NCI-H524 (cell line): ENCODE measurements around the gene MAP3K13.

Experiments
- DNase-seq, 2 experiments: peaks; one replicate each; lab custom pipeline; 2025; lab: John Stamatoyannopoulos, UW

MAP3K13 gene, protein sequence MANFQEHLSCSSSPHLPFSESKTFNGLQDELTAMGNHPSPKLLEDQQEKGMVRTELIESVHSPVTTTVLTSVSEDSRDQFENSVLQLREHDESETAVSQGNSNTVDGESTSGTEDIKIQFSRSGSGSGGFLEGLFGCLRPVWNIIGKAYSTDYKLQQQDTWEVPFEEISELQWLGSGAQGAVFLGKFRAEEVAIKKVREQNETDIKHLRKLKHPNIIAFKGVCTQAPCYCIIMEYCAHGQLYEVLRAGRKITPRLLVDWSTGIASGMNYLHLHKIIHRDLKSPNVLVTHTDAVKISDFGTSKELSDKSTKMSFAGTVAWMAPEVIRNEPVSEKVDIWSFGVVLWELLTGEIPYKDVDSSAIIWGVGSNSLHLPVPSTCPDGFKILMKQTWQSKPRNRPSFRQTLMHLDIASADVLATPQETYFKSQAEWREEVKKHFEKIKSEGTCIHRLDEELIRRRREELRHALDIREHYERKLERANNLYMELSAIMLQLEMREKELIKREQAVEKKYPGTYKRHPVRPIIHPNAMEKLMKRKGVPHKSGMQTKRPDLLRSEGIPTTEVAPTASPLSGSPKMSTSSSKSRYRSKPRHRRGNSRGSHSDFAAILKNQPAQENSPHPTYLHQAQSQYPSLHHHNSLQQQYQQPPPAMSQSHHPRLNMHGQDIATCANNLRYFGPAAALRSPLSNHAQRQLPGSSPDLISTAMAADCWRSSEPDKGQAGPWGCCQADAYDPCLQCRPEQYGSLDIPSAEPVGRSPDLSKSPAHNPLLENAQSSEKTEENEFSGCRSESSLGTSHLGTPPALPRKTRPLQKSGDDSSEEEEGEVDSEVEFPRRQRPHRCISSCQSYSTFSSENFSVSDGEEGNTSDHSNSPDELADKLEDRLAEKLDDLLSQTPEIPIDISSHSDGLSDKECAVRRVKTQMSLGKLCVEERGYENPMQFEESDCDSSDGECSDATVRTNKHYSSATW

DNA sequence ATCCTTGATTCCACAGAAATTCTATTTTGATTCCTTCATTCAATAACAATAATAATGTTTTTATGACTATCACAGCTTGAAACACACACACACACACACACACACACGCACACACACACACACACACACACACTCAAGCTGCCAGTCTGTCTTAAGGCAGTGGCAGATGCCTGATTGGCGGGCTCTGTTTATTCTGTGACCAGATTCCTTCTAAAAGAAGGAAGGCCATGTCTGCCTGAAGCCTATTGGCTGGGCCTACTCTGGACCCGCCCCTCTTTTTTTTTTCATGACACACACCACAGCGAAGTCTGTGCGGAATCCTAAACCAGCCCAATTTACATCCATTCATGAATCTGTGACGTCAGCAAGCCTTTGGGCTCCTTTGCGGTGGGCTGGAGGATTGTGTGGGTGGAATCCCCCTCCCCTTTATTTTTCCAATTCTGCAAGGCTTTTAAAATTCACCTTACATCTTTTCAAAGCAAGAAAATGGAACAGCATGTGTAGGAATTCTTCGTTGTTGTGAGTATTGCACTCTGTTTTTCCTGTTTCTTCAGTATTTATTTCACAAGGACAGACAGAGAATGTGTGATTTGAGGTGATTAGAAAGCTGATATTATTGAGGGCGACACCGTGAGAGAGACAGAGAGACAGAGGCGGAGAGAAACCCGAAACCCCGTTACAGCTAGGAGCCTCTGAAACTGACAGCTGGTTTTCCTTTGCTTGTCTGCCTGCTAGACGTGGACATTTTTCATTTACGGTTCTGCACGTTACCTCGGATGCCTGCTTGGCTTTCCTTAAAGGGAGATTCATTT, at the start of gene MAP3K13:
TSS of gene MAP3K13 (plus strand) at position 287 of the 812 bp plus-strand sequence. CDS start 65,446 bp downstream, outside the sequence.
- DNase-seq = peak; percentile 97 to 99

DNA sequence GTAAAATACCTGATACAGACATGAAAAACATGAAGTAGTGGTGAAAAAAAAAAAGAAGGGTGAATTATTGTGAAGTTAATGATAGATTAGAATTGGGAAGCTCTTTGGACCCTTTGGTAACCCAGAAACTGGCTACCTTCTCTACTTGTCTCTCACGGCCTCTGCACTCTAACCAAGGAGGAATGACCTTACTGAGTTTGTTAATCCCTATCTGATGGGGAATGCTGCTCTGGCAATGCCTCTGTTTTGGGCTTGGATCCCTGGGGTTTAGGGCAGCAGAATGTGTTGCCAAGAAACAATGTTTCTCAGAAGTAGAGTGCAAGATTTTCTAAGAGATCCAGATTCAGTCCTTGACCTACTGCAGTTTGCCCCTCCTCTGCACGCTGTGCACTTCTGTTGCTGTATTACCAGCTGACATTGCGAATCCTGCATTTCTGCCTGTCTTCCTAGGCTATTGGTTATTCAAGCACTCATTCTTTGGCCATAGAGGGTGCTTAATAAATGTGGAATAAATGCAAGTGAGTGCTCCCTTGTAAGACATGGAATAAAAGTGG, 49.2 kb upstream of the MAP3K13 start:
- DNase-seq = no peak

DNA sequence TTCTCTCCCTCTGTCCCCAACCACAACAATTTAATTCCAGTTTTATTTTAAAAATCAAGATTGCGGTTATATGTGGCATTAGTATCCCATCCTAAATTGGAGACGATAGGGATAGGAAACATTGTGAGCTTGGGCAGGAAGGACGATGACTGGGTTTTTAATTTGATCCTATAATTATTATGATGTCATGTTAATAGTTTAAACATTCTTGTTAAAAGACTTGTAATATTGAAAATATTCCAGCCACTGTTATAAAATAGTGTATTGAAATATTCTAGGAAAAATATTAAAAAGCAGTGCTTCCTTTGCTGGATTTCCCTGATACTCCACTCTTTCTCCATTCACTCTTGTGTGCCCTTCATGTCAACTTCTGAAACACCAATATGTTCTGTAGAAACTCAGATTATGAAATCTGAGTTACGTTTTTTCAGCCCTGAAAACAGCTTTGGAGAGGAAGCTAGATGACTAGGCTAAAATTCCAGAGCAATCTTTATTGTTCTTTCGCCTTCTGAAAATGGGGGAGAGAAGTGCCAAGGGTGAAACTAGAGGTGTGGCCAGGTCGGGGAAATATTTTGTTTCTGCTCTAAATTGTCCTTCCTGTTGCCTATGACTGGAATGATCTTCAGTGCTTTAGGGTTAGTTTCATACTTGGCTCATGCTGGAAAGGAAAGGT, 46.1 kb upstream of the MAP3K13 start:
- DNase-seq = no peak

DNA sequence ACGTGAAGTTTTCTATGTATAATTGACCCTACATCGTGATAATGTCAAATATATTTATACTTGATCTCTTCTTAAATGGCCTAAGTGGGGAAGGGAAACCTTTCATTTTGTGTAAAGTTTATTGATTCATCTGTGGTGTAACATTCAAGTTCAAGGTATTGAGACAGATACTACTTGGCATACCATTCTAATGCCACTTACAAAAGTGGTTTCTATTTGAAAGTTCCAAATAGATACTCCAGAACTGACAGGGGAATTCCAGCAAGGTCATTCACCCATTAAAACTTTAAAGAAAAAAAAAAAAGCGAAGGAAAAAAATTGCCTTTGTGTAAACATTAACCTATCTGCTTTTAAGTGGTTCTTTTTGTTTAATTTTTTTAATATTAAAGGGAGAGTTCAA, 45.3 kb upstream of the MAP3K13 start:
- no peak for DNase-seq

DNA sequence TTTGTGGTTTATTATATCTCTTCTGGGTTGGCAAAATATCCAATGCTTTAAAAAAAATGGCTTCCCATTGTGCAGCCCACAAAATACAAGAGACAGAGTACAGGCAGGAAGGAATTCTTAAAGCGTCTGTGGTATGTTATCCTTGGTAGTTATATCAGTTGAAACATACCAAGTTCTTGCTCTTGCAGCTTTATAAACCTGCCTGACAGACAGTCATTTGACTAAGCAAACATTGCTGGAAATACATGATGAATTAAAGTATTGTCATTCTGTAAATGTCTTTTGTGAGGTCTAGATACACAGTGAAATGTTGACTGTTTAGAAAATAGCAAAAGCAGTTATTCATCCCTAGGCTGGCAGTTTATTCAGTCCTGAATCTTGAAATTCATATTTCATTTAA, 44.8 kb upstream of the MAP3K13 start:
- DNase-seq = no peak

DNA sequence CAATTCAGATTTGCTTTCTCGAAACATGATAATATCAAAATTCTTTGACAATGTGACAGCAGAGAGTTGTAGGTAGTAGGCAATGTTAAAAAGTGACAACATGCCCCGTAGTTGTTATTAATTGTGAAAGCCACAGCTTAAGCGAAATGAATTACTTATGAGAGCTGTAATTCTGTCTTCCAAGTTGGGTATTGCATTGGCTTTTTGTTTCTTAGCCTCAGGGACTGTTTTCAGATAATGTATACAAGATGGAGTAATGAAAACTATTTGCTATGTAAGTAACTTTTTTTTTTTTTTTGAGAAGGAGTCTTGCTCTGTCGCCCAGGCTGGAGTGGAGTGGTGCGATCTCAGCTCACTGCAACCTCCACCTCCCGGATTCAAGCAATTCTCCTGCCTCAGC, 43.1 kb upstream of the MAP3K13 start:
- no peak for DNase-seq

DNA sequence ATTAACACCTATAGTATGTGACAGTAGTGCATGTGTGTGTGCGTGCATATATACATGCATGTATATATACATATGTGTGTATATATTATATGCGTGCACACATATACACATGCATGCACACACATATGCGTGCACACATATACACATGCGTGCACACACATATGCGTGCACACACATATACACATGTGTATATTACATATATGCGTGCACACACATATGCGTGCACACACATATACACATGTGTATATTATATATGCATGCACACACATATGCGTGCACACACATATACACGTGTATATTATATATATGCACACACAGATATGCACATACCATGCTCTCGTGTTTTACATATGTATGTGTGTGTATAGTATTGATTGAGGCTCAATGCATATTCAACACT, 42.0 kb upstream of the MAP3K13 start:
- no peak for DNase-seq

DNA sequence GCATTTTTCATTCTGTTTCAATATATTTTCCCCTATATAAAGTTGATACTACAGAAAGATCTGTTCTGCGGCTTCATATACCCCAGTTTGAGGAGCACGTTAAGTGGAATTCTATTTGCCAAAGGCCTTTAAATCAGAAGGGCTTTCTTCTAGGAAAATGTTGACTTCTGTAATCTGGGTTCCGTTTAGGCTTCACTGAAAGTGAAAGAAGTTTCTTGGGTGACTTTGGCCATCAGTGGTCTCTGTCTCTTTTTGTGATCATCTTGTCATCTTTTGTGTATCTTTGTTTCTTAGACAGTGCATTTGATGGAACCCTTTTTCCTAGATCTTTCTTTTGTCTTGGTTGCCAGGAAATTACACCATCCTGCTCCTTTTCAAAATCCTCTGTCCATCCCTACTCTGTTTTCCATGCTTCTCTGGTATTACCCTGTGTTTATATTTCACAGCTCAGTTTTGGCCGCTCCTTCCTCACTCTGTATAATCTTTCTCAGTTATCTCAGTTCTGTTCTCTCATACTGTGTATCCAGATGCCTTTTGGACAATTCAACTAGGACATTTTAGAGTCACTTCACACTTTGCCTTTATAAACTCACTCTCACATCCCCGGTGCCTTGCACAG, 40.7 kb upstream of the MAP3K13 start:
- no peak for DNase-seq

DNA sequence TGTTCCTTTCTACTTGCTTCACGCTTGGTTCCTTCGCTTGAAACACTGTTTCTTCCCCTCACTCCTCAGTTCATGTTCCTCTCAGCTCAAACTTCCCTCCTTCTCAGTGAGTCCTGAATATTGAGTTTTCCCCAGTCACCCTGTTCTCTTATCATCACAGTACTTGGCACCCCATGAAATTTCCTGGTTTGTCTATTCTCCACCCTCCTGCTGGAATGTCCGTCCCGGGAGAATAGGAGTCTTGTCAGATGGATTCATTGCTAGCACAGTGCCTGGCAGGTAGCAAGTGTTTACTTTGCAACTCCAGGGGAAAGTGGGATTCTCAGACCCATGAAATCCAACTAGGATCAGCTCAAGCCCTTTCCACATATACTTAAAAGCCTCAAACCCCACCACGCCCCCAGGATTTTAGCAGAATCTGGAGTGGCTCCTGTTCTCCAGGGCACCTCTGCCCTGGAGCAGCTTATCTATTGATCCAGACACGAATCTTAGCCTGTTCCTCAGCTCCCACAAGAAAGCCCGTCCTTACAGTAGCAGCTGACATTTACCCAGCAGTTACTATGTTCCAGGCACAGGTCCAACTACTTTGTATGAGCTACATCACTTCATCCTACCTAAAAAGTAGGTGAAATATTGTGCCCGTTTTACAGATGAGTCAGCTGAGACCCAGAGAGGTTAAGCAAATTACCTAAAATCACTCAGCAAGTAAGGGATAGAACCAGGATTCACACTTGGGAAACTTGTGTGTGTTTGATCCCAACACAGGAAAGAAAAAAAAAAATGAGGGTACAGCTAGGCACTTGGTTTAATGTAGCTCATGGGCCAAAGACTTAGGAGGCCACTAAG, 36.8 kb upstream of the MAP3K13 start:
- no peak for DNase-seq

DNA sequence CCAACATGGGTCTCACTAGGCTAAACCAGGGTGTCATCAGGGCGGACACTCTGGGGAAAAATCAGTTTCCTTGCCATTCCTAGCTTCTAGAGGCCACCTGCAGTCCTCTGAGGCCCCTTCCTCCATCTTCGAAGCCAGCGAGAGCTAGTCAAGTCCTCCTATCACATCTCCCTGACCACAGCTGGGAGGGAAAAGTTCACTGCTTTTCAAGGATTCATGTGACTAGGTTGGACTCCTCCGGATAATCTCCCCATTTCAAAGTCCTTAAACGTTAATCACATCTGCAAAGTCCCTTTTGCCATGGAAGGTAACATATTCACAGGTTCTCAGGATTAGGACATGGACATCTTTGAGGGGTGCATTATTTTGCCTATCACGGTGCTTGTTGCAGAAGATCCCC, 35.9 kb upstream of the MAP3K13 start:
- no peak for DNase-seq

DNA sequence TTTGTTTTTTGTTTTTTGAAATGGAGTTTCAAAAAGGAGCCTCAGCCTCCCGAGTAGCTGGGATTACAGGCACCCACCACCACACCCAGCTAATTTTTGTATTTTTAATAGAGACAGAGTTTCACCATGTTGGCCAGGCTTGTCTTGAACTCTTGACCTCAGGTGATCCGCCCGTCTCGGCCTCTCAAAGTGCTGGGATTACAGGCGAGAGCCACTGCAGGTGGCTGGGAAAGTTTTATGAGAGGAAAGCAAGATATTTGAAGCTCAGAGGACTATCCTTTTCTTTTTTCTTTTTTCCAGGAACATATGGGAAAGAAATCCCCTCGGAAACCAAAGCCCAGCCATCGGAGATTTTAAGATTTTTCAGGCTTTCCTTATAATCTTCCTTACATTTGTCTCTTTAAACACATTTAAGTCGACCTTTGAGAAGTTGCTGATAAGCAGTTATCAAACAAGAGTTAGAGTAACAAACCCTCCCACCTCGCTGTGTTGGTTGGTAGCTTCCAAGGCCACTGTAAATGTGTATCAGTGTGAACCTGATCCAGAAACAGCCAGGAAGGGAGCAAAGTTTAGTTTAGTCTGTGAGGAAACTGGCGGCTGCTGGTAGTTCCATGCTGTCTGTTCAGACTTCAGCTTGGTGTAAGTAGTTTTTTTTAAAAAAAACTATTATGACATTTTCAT, 34.5 kb upstream of the MAP3K13 start:
- DNase-seq = no peak

DNA sequence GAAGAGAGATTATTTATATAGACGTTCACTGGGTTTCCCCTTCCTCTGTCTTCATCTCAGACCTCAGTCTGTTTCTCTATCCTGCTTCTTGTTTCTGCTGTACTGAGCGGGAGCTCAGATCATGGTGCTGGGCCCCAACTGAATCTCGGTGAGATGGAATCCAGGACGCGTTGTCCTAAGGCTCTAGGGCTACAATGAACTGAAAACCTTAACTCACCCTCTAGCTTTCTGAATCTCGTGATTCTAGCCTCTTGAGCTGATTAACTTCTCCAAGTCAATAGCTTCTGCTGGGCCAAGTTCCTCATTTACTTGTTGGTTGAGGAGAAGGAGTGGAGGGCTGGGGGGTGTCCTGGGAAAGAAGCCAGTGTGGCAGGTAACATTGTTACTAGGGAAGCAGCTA, 32.7 kb upstream of the MAP3K13 start:
- no peak for DNase-seq

DNA sequence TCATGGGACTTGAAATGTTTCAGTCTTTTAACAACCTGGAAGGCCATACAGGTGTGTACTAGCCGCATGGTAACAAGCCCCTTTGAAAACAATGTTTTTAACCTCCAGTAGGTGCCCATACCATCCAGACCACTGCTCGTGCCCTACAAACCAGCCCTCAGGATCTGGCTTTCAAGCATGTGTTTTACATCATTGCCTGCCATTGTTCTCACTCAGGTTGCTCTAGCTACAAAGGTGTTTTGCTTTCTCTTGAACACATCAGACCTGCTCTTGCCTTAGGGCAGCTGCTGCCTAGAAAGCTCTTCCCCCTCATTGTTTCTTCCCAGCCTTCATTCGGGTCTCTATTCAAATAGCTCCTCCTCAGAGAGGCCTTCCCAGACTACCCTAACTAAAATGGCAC, 32.3 kb upstream of the MAP3K13 start:
- DNase-seq = no peak

DNA sequence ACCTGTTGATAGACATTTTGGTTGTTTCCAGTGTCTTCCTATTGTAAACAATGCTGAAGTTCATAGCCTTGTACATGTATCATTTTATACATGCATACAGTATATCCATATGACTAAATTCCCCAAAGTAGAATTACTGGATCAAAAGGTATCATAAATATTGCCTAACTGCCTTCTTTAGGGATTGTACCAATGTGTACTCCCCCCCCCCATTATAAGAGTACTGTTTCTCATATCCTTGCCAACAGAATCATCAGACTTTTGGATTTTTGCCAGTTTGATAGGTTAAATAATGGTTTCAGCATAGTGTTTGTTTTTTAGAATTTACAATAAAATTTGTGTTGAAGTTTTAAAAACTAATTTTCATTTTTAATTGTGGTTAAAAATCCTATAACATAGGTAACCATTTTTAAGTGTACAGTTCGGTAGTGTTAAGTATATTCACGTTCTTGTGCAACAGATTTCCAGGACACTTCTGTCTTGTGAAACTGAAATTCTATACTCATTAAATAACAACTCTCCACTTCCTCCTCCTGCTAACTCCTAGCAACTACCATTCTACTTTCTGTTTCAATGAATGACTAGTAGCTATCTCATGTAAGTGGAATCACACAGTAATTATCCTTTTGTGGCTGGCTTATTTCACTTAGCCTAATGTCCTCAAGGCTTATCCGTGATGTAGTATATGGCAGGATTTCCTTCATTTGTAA, 30.8 kb upstream of the MAP3K13 start:
- DNase-seq = peak; percentile 21 to 78

DNA sequence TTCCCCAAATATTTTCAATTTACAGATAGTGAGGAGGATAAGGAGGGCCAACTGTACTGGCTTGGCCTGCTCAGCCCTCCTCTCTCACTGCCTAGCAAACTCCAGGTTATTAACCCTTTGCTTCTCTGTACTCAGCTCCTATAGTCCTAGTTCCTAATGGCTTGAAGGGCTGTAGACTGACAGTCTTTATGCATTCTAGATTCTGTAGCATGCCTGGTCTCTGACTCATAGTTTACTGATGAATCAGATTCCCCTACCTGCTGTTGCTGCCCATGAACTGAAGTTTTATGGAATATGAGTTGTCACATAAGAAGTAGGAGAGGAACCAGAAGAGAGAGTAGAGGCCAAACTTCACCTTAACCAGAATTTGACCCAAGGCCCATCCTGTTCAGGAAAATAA, 27.1 kb upstream of the MAP3K13 start:
- DNase-seq = no peak

DNA sequence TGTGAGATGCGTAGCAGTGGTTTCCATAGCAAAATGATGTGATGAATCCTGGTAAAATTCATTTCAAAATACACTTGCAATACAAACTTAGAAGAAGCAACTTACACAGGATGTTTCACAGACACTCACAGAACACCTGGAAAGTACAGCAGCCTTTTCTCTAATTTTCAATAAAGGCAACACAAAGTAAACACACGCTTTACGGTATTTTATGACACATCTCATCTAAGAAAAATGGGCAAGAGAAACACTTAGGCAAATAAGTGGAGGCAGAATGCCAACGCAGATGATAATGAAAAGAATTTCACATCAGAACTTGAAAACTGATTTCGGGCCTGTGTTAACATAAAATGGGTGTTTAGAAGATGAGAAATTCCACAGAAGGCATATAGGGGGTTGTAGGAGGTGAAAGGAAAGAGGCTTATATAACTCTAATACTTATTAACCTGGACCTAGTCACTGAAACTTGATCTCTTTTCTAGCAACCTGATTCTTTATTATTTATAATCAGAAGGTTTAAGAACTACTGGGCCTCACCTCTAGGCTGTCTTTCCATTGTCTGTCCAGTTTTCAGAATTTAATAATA, 25.6 kb upstream of the MAP3K13 start:
- peak in 1 of 2 experiments; percentile 35 for DNase-seq

DNA sequence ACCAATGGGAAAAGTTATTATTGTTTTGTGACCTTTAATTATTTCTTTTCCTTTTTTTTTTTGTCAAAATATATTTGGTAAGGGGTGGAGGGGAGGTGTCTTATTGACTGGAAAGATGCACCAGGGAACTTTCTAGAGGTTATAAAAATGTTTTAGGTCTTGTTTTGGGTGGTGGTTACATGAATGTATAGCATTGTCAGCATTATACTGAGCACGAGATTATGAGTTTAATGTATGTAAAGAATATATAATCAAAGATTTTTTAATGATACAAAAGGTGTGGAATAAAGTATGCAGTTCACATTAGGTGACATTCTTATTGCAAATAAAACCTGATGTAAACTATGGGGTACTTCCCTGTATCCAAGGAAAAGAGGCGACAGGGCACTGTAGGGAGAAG, 23.0 kb upstream of the MAP3K13 start:
- DNase-seq = no peak

DNA sequence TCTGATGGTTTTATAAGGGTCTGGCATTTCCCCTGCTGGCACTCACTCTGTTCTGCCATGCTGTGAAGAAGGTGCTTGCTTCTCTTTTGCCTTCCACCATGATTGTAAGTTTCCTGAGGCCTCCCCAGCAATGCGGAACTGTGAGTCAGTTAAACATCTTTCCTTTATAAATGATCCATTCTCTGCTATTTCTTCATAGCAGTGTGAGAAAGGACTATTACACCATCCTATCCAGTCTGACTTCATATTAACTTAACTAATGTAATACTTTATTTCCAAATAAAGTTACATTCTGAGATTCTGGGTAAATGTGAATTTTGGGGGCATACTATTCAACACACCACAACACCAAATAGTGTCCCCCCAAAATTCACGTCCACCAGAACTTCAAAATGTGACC, 22.2 kb upstream of the MAP3K13 start:
- no peak for DNase-seq
